ENCODE data around the gene SLC9A9. TPM values are rescaled to one million over a fixed set of nuclear protein-coding genes. Genes with fewer than 3 reads are reported as not detected.

SLC9A9 gene
- total and polyA plus RNA-seq, 9 of the 15 experiments (the other 6 are each of a cell fraction or from before 2014, with no cell fraction given), result 0.03 to 0.13 TPM; not detected in 7

GRCh38 chr3:143283432-143284128 is 564.7 kb downstream of the SLC9A9 start (continued):
- TF ChIP-seq, protein P1, sequence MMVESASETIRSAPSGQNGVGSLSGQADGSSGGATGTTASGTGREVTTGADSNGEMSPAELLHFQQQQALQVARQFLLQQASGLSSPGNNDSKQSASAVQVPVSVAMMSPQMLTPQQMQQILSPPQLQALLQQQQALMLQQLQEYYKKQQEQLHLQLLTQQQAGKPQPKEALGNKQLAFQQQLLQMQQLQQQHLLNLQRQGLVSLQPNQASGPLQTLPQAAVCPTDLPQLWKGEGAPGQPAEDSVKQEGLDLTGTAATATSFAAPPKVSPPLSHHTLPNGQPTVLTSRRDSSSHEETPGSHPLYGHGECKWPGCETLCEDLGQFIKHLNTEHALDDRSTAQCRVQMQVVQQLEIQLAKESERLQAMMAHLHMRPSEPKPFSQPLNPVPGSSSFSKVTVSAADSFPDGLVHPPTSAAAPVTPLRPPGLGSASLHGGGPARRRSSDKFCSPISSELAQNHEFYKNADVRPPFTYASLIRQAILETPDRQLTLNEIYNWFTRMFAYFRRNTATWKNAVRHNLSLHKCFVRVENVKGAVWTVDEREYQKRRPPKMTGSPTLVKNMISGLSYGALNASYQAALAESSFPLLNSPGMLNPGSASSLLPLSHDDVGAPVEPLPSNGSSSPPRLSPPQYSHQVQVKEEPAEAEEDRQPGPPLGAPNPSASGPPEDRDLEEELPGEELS (CRISPR knock-in tag; IDR thresholded peaks at IDR 0.05; ENCODE audit: borderline replicate concordance), result no peak
- TF ChIP-seq HNRNPH1 (optimal IDR thresholded peaks at IDR 0.05; ENCODE audit: low read depth, low read length) (no peak), TFAM (CRISPR knock-in tag; conservative IDR thresholded peaks at IDR 0.05) (no peak), CBX8 (IDR thresholded peaks at IDR 0.05; ENCODE audit: borderline replicate concordance, extremely low read depth, low read depth, low read length, poor library complexity, severe bottlenecking) (no peak), ETV1 (tag; conservative IDR thresholded peaks at IDR 0.05; ENCODE audit: low read depth) (no peak), JUND (IDR thresholded peaks at IDR 0.05; ENCODE audit: borderline replicate concordance, low read depth, low read length) (peak; percentile 74), JUND (tag; IDR thresholded peaks at IDR 0.05; ENCODE audit: borderline replicate concordance, low read depth, low read length) (peak; percentile 74; the same call in 2 of the 3 replicates), ADNP (tag; IDR thresholded peaks at IDR 0.05) (no peak), MXD1 (CRISPR knock-in tag; IDR thresholded peaks at IDR 0.05; ENCODE audit: borderline replicate concordance, poor library complexity, severe bottlenecking) (no peak), HDAC8 (tag; IDR thresholded peaks at IDR 0.05) (no peak), CREB3L1 (IDR thresholded peaks at IDR 0.05; ENCODE audit: borderline replicate concordance, low read depth) (no peak), ZBTB43 (CRISPR knock-in tag; IDR thresholded peaks at IDR 0.05) (no peak), ELF2 (CRISPR knock-in tag; IDR thresholded peaks at IDR 0.05) (no peak), ARID2 (IDR thresholded peaks at IDR 0.05) (no peak), TCF3 (CRISPR knock-in tag; IDR thresholded peaks at IDR 0.05) (peak; percentile 97), SRSF3 (IDR thresholded peaks at IDR 0.05; ENCODE audit: insufficient read depth, low read length) (no peak)
- TF ChIP-seq, protein P2, sequence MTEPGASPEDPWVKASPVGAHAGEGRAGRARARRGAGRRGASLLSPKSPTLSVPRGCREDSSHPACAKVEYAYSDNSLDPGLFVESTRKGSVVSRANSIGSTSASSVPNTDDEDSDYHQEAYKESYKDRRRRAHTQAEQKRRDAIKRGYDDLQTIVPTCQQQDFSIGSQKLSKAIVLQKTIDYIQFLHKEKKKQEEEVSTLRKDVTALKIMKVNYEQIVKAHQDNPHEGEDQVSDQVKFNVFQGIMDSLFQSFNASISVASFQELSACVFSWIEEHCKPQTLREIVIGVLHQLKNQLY (CRISPR knock-in tag; conservative IDR thresholded peaks at IDR 0.05), result no peak
- TF ChIP-seq, protein P3, sequence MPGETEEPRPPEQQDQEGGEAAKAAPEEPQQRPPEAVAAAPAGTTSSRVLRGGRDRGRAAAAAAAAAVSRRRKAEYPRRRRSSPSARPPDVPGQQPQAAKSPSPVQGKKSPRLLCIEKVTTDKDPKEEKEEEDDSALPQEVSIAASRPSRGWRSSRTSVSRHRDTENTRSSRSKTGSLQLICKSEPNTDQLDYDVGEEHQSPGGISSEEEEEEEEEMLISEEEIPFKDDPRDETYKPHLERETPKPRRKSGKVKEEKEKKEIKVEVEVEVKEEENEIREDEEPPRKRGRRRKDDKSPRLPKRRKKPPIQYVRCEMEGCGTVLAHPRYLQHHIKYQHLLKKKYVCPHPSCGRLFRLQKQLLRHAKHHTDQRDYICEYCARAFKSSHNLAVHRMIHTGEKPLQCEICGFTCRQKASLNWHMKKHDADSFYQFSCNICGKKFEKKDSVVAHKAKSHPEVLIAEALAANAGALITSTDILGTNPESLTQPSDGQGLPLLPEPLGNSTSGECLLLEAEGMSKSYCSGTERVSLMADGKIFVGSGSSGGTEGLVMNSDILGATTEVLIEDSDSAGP (CRISPR knock-in tag; IDR thresholded peaks at IDR 0.05), result no peak
